HL-60 (cell line): ENCODE measurements around the gene DGKI.

Source experiments
- CTCF ChIP-seq: IDR thresholded peaks from one replicate; pipeline ENCODE4 v1.5.1; 2011; ENCODE audit warnings: low read length, control low read depth, inconsistent platforms; ENCODE audit not compliant: insufficient read depth
- GABPA ChIP-seq: IDR thresholded peaks from 2 replicates; pipeline ENCODE4 v1.6.1; 2012; ENCODE audit warnings: low read depth
- POLR2AphosphoS5 ChIP-seq: IDR thresholded peaks from 2 replicates; pipeline ENCODE4 v1.6.1; 2012; ENCODE audit warnings: low read depth
- REST ChIP-seq: IDR thresholded peaks from 2 replicates; pipeline ENCODE4 v1.6.1; 2012; ENCODE audit warnings: low read depth; ENCODE audit not compliant: insufficient replicate concordance
- SPI1 ChIP-seq: IDR thresholded peaks from 2 replicates; pipeline ENCODE4 v1.6.1; 2012; ENCODE audit warnings: low read depth, mild to moderate bottlenecking, borderline replicate concordance

- TF ChIP-seq REST (no peak), CTCF (no peak), POLR2AphosphoS5 (no peak), SPI1 (no peak), GABPA (no peak)
Observed at GRCh38 chr7:137469191-137469811, 377.5 kb downstream of the DGKI start.
